Measurements from ENCODE around the gene BCOR.

Gene BCOR

DNA sequence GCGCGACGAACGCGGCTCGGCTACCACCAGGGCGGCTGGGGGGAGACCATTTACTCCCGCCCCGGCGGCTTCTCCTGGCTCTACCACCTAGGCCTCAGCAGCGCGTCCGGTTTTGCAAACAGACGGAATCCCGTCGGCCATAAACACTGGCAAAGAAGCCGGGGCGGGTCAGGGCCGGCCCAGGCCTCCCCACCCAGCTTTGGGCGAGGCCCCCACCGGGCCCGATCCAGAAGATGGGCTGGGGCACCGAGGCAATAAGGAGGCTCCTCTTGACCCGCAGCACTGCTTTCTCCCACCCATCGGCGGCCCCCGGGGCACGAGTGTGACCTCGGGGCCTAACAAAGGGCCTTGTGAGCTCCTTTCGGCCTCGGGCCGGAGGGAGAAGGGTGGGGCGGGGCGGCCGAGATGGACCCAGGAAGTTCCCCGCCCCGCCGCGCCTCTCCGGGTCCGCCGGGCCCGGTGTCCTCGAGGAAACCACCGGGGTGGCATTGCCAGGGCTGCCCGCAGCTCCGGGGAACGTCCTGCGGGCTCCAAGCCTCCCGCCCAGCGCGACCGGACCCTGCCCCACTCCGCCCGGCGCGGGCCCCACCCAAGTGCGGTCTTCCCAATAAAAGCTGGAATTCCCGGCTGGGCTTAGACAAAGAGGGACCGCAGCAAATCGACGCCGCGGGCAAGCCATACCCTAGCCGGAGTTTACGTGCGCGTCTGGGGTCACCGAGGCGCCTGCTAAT lies 5.9 kb downstream of the BCOR start:
- Histone ChIP-seq H3K9me3 (ENCODE audit: severe bottlenecking) (no peaks in the 10 kb centered on the region), H3K4me3 (ENCODE audit: severe bottlenecking) (no peak overlapping the region), H3K27ac (ENCODE audit: poor library complexity, severe bottlenecking) (no peak overlapping the region), H3K27me3 (ENCODE audit: insufficient read depth, poor library complexity, severe bottlenecking) (no peaks in the 10 kb centered on the region), H3K36me3 (ENCODE audit: low read depth) (no peaks in the 10 kb centered on the region), H3K4me1 (ENCODE audit: insufficient read depth, poor library complexity, severe bottlenecking) (no peaks in the 10 kb centered on the region)
- DNase-seq (ENCODE audit: low spot score) (no peak), ATAC-seq (ENCODE audit: low read depth) (no peak)
- TF ChIP-seq CTCF (IDR thresholded peaks at IDR 0.05; ENCODE audit: poor library complexity, severe bottlenecking): no peak

GRCh38 chrX:40090961-40091360 lies 6.8 kb downstream of the BCOR start:
- no peaks in the 10 kb centered on the region for H3K27me3 ChIP-seq (ENCODE audit: insufficient read depth, poor library complexity, severe bottlenecking)
- TF ChIP-seq CTCF (IDR thresholded peaks at IDR 0.05; ENCODE audit: poor library complexity, severe bottlenecking): no peak

GRCh38 chrX:40090050-40090804 lies 7.5 kb downstream of the BCOR start:
- H3K9me3 ChIP-seq (ENCODE audit: severe bottlenecking): no peaks in the 10 kb centered on the region
- ATAC-seq (ENCODE audit: low read depth) (peak; percentile 34; the same call in 2 of the 3 replicates), DNase-seq (ENCODE audit: low spot score) (no peak)
- no peaks in the 10 kb centered on the region for H3K27me3 ChIP-seq (ENCODE audit: insufficient read depth, poor library complexity, severe bottlenecking)
- peak overlapping the region; percentile 12 for H3K4me3 ChIP-seq (ENCODE audit: severe bottlenecking)
- H3K36me3 ChIP-seq (ENCODE audit: low read depth): no peaks in the 10 kb centered on the region
- TF ChIP-seq CTCF (IDR thresholded peaks at IDR 0.05; ENCODE audit: poor library complexity, severe bottlenecking): no peak
- H3K4me1 ChIP-seq (ENCODE audit: insufficient read depth, poor library complexity, severe bottlenecking): peaks cover 5% of the 10 kb centered on the region
- peak overlapping the region; percentile 30 for H3K27ac ChIP-seq (ENCODE audit: poor library complexity, severe bottlenecking)

More at GRCh38 chrX:40090961-40091360, 6.8 kb downstream of the BCOR start:
- H3K27ac ChIP-seq (ENCODE audit: poor library complexity, severe bottlenecking): peak overlapping the region; percentile 30
- no peaks in the 10 kb centered on the region for H3K36me3 ChIP-seq (ENCODE audit: low read depth)
- no peaks in the 10 kb centered on the region for H3K9me3 ChIP-seq (ENCODE audit: severe bottlenecking)
- no peak for DNase-seq (ENCODE audit: low spot score)
- no peaks in the 10 kb centered on the region for H3K4me1 ChIP-seq (ENCODE audit: insufficient read depth, poor library complexity, severe bottlenecking)
- no peak for ATAC-seq (ENCODE audit: low read depth)
- H3K4me3 ChIP-seq (ENCODE audit: severe bottlenecking): peak overlapping the region; percentile 12

DNA sequence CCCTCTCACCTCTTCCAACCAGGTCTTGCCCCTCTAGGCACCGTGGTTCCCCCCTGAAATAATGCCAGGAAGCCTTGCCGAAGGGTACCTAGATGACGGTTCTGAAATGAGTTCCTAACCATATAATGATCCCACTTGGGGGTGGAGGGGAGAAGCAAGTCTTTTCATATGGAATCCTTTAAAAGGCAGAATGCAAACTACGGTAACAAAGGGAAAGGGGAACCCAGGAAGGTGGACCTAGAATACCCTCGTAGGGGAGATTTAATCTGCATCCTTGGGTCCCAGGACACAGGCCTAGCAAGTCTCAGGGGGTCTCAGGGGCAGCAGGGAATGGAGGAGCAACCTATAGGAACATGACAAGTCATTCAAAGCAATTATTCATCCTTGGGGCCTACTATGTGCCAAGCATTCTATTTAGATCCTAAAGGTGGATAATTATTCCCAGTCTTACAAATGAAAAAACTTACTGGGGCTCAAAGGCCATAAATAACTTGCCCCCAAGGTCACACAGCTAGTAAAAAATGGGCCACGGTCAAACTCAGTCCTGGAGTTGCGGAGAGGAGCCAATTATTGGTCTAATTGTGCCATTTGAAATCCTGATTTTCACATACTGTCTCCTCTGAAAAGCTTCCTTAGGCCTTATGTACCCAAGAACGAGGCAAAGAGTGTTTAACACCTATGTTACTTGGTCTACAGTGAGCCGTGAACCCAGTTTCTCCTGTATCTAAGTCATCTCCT lies 8.8 kb downstream of the BCOR start:
- Histone ChIP-seq H3K27me3 (ENCODE audit: insufficient read depth, poor library complexity, severe bottlenecking) (no peaks in the 10 kb centered on the region), H3K36me3 (ENCODE audit: low read depth) (no peaks in the 10 kb centered on the region), H3K4me1 (ENCODE audit: insufficient read depth, poor library complexity, severe bottlenecking) (peaks cover 15% of the 10 kb centered on the region), H3K9me3 (ENCODE audit: severe bottlenecking) (no peaks in the 10 kb centered on the region), H3K4me3 (ENCODE audit: severe bottlenecking) (no peak overlapping the region), H3K27ac (ENCODE audit: poor library complexity, severe bottlenecking) (no peak overlapping the region)
- DNase-seq (ENCODE audit: low spot score): no peak
- no peak for ATAC-seq (ENCODE audit: low read depth)
- TF ChIP-seq CTCF (IDR thresholded peaks at IDR 0.05; ENCODE audit: poor library complexity, severe bottlenecking): no peak

Data from RWPE2 (cell line).